Measurements from ENCODE around the gene CEP97.
"Not testable (repeated sequence)": the region's sequence is repeated elsewhere in the genome, so short reads cannot be mapped to it uniquely, and the experiment has no call there.

CEP97 gene

GRCh38 chr3:101702726-101703125, 21.7 kb upstream of the CEP97 start:
- DNase-seq (ENCODE audit: low read depth in 3 of 3, low spot score in 1 of 3): no peak

- no peak for DNase-seq (ENCODE audit: low read depth in 3 of 3, low spot score in 1 of 3)
These were observed 21.2 kb upstream of the CEP97 start for GRCh38 chr3:101703169-101703568.

GRCh38 chr3:101704639-101705038, 19.8 kb upstream of the CEP97 start:
- not testable (repeated sequence) for DNase-seq (ENCODE audit: low read depth in 3 of 3, low spot score in 1 of 3)

GRCh38 chr3:101709126-101709525, 15.3 kb upstream of the CEP97 start:
- no peak for DNase-seq (ENCODE audit: low read depth in 3 of 3, low spot score in 1 of 3)

GRCh38 chr3:101718455-101718854, 6.0 kb upstream of the CEP97 start:
- no peak for DNase-seq (ENCODE audit: low read depth in 3 of 3, low spot score in 1 of 3)

- DNase-seq (ENCODE audit: low read depth in 3 of 3, low spot score in 1 of 3): no peak
These were observed 4.7 kb upstream of the CEP97 start for GRCh38 chr3:101719604-101720185.

- no peak for DNase-seq (ENCODE audit: low read depth in 3 of 3, low spot score in 1 of 3)
These were observed 3.3 kb upstream of the CEP97 start for GRCh38 chr3:101720851-101721840.

GRCh38 chr3:101722394-101723173, 1.8 kb upstream of the CEP97 start:
- no peak for DNase-seq (ENCODE audit: low read depth in 3 of 3, low spot score in 1 of 3)

- DNase-seq (ENCODE audit: low read depth in 3 of 3, low spot score in 1 of 3): peak in 1 of 3 donors; percentile 22
These were observed 928 bp downstream of the CEP97 start for GRCh38 chr3:101725194-101725889.

- DNase-seq (ENCODE audit: low read depth in 3 of 3, low spot score in 1 of 3): no peak
These were observed 1.5 kb downstream of the CEP97 start for GRCh38 chr3:101725890-101726275.

- no peak for DNase-seq (ENCODE audit: low read depth in 3 of 3, low spot score in 1 of 3)
These were observed 5.2 kb downstream of the CEP97 start for GRCh38 chr3:101729586-101729985.

GRCh38 chr3:101730839-101731238, 6.4 kb downstream of the CEP97 start:
- no peak for DNase-seq (ENCODE audit: low read depth in 3 of 3, low spot score in 1 of 3)

- no peak for DNase-seq (ENCODE audit: low read depth in 3 of 3, low spot score in 1 of 3)
These were observed 7.8 kb downstream of the CEP97 start for GRCh38 chr3:101732240-101732641.

GRCh38 chr3:101735833-101736232, 11.4 kb downstream of the CEP97 start:
- no peak for DNase-seq (ENCODE audit: low read depth in 3 of 3, low spot score in 1 of 3)

- not testable (repeated sequence) for DNase-seq (ENCODE audit: low read depth in 3 of 3, low spot score in 1 of 3)
These were observed 17.5 kb downstream of the CEP97 start for GRCh38 chr3:101741914-101742313.

- no peak for DNase-seq (ENCODE audit: low read depth in 3 of 3, low spot score in 1 of 3)
These were observed 20.4 kb downstream of the CEP97 start for GRCh38 chr3:101744811-101745210.

GRCh38 chr3:101745934-101746333, 21.5 kb downstream of the CEP97 start:
- DNase-seq (ENCODE audit: low read depth in 3 of 3, low spot score in 1 of 3): not testable (repeated sequence)

- DNase-seq (ENCODE audit: low read depth in 3 of 3, low spot score in 1 of 3): not testable (repeated sequence)
These were observed 29.1 kb downstream of the CEP97 start for GRCh38 chr3:101753386-101754113.

- no peak for DNase-seq (ENCODE audit: low read depth in 3 of 3, low spot score in 1 of 3)
These were observed 33.8 kb downstream of the CEP97 start for GRCh38 chr3:101758224-101758623.

GRCh38 chr3:101762041-101762646, 37.7 kb downstream of the CEP97 start:
- DNase-seq (ENCODE audit: low read depth in 3 of 3, low spot score in 1 of 3): no peak
